Chondrocyte (in vitro differentiated cells): ENCODE data around the gene TMEM131L. TPM values are rescaled to one million over a fixed set of nuclear protein-coding genes. Genes with fewer than 3 reads are reported as not detected.
"Not testable (repeated sequence)": the region's sequence is repeated elsewhere in the genome, so short reads cannot be mapped to it uniquely, and the experiment has no call there.

Experiments
- DNase-seq: peaks from one replicate; pipeline ENCODE4 v3.0.0; 2021; ENCODE audit warnings: mixed read lengths, low spot score
- H3K27ac Mint-ChIP-seq: one replicate; pipeline ENCODE4 v1.8.0; 2021; ENCODE audit warnings: mild to moderate bottlenecking, moderate library complexity, mixed read lengths; ENCODE audit not compliant: unreplicated experiment
- H3K27me3 Mint-ChIP-seq: 2 replicates; pipeline ENCODE4 v1.8.0; 2021; ENCODE audit warnings: low read depth, mixed read lengths
- H3K36me3 Mint-ChIP-seq: 2 replicates; pipeline ENCODE4 v1.8.0; 2021; ENCODE audit warnings: low read depth, mixed read lengths
- H3K4me1 Mint-ChIP-seq: 2 replicates; pipeline ENCODE4 v1.8.0; 2021; ENCODE audit warnings: low read depth, mild to moderate bottlenecking, mixed read lengths
- H3K4me3 Mint-ChIP-seq: one replicate; pipeline ENCODE4 v1.8.0; 2021; ENCODE audit warnings: mild to moderate bottlenecking, moderate library complexity, mixed read lengths; ENCODE audit not compliant: unreplicated experiment
- H3K9me3 Mint-ChIP-seq: 2 replicates; pipeline ENCODE4 v1.8.0; 2021; ENCODE audit warnings: low read depth, mixed read lengths
- CTCF ChIP-seq: fragments of 200-600 bp; sonication (generic); IDR thresholded peaks from 2 replicates; pipeline ENCODE4 v1.5.0; 2021; ENCODE audit warnings: antibody characterized with exemption, mild to moderate bottlenecking, moderate library complexity
- total RNA-seq: library from RNA; stranded (reverse); gene quantifications from 3 replicates; pipeline ENCODE4 v1.2.1, GENCODE V29; 2021

TMEM131L gene
- total RNA-seq, 1 donor from 2014 or later, result 8.4 TPM

- TF ChIP-seq CTCF, result no peak
- no peaks in the 10 kb centered on the region for H3K36me3 Mint-ChIP-seq
- H3K9me3 Mint-ChIP-seq, result no peaks in the 10 kb centered on the region
- H3K27me3 Mint-ChIP-seq, result no peaks in the 10 kb centered on the region
- H3K4me1 Mint-ChIP-seq, result peaks cover 31% of the 10 kb centered on the region
- no peak overlapping the region for H3K4me3 Mint-ChIP-seq
- DNase-seq, result no peak
- no peak overlapping the region for H3K27ac Mint-ChIP-seq
Measured at GRCh38 chr4:153501578-153501977, 35.4 kb downstream of the TMEM131L start.

- no peak overlapping the region for H3K4me3 Mint-ChIP-seq
- H3K9me3 Mint-ChIP-seq, result no peaks in the 10 kb centered on the region
- H3K36me3 Mint-ChIP-seq, result no peaks in the 10 kb centered on the region
- H3K4me1 Mint-ChIP-seq, result peaks cover 24% of the 10 kb centered on the region
- H3K27me3 Mint-ChIP-seq, result no peaks in the 10 kb centered on the region
- TF ChIP-seq CTCF, result no peak
- DNase-seq, result no peak
- no peak overlapping the region for H3K27ac Mint-ChIP-seq
Measured at GRCh38 chr4:153502584-153502983, 36.4 kb downstream of the TMEM131L start.

- DNase-seq, result no peak
- Mint-ChIP-seq H3K4me1 (peaks cover 14% of the 10 kb centered on the region), H3K4me3 (no peak overlapping the region), H3K27ac (no peak overlapping the region), H3K9me3 (no peaks in the 10 kb centered on the region), H3K36me3 (peaks cover 3% of the 10 kb centered on the region), H3K27me3 (no peaks in the 10 kb centered on the region)
- no peak for TF ChIP-seq CTCF
Measured at GRCh38 chr4:153506341-153507309, 40.5 kb downstream of the TMEM131L start.

GRCh38 chr4:153507310-153508073 lies 41.3 kb downstream of the TMEM131L start:
- no peak for TF ChIP-seq CTCF
- Mint-ChIP-seq H3K9me3 (no peaks in the 10 kb centered on the region), H3K4me3 (no peak overlapping the region), H3K36me3 (peaks cover 3% of the 10 kb centered on the region), H3K27ac (no peak overlapping the region), H3K4me1 (peaks cover 19% of the 10 kb centered on the region), H3K27me3 (no peaks in the 10 kb centered on the region)
- no peak for DNase-seq

GRCh38 chr4:153509212-153509611 lies 43.1 kb downstream of the TMEM131L start:
- DNase-seq, H3K27ac Mint-ChIP-seq, H3K4me3 Mint-ChIP-seq, H3K36me3 Mint-ChIP-seq, H3K27me3 Mint-ChIP-seq, H3K9me3 Mint-ChIP-seq: not testable (repeated sequence)
- peaks cover 30% of the 10 kb centered on the region for H3K4me1 Mint-ChIP-seq
